ENCODE data around the gene CDYL. TPM values are rescaled to one million over a fixed set of nuclear protein-coding genes. Genes with fewer than 3 reads are reported as not detected.

CDYL gene
- total RNA-seq, 1 experiment from 2014 or later = 38.4 TPM

- H2AFZ ChIP-seq (ENCODE audit: low read length) = no peak overlapping the region
- TF ChIP-seq CTCF (conservative IDR thresholded peaks at IDR 0.05; ENCODE audit: low read depth, low read length) (no peak; the same call in 1 of the 2 replicates), EZH2phosphoT487 (IDR thresholded peaks at IDR 0.05; ENCODE audit: borderline replicate concordance, low read length) (no peak), EZH2 (IDR thresholded peaks at IDR 0.05; ENCODE audit: low read length, unreplicated experiment) (no peak)
- peaks cover 37% of the 10 kb centered on the region for H3K4me1 ChIP-seq (ENCODE audit: insufficient read depth, low read length)
- ChIA-PET CTCF (no interaction called here), POLR2A (ENCODE audit: unreplicated experiment) (no interaction called here)
- BruUV-seq (replicated peaks) = no TSS peak
- no peak for DNase-seq
- H3F3A ChIP-seq (ENCODE audit: low read length, unreplicated experiment) = no peaks in the 10 kb centered on the region
- peaks cover 64% of the 10 kb centered on the region for H3K79me2 ChIP-seq (ENCODE audit: low read length)
- H3K36me3 ChIP-seq (ENCODE audit: low read depth, low read length) = 0 out of 2 replicates have a peak, but pooled peaks cover 4% of the 10 kb centered on the region
- ATAC-seq = no peak
- H3K9me2 ChIP-seq (replicated peaks; ENCODE audit: low read length) = no peaks in the 10 kb centered on the region
- H3K9me3 ChIP-seq (ENCODE audit: low read length) = no peaks in the 10 kb centered on the region
- H4K20me1 ChIP-seq (ENCODE audit: low read length) = peaks cover 8% of the 10 kb centered on the region
- intact Hi-C loops (cut with micrococcal nuclease) = no loop called here
- no peak overlapping the region for H3K9ac ChIP-seq (ENCODE audit: low read length)
- H3K4me3 ChIP-seq (ENCODE audit: low read length) = no peak overlapping the region
- H3K4me2 ChIP-seq (ENCODE audit: low read length) = no peak overlapping the region
- H3K27me3 ChIP-seq (ENCODE audit: low read length) = no peaks in the 10 kb centered on the region
- H3K27ac ChIP-seq (ENCODE audit: low read length) = no peak overlapping the region
Observed at GRCh38 chr6:4912559-4912958, 136.4 kb downstream of the CDYL start.

- DNase-seq (peak; percentile 53), ATAC-seq (peak; percentile 35)
- Histone ChIP-seq H3K4me3 (ENCODE audit: low read length) (no peak overlapping the region), H3K79me2 (ENCODE audit: low read length) (peaks cover 76% of the 10 kb centered on the region), H3K9ac (ENCODE audit: low read length) (no peak overlapping the region), H3K27ac (ENCODE audit: low read length) (no peak overlapping the region), H3K36me3 (ENCODE audit: low read depth, low read length) (no peaks in the 10 kb centered on the region), H3K9me2 (replicated peaks; ENCODE audit: low read length) (no peaks in the 10 kb centered on the region), H2AFZ (ENCODE audit: low read length) (no peak overlapping the region), H3K4me1 (ENCODE audit: insufficient read depth, low read length) (peaks cover 30% of the 10 kb centered on the region), H3K27me3 (ENCODE audit: low read length) (no peaks in the 10 kb centered on the region), H3K4me2 (ENCODE audit: low read length) (0 out of 2 replicates have a peak overlapping the region, but pooled peaks have one; percentile 11), H3F3A (ENCODE audit: low read length, unreplicated experiment) (no peaks in the 10 kb centered on the region), H4K20me1 (ENCODE audit: low read length) (peaks cover 5% of the 10 kb centered on the region), H3K9me3 (ENCODE audit: low read length) (no peaks in the 10 kb centered on the region)
- intact Hi-C loops (cut with micrococcal nuclease) = no loop called here
- TF ChIP-seq EZH2 (IDR thresholded peaks at IDR 0.05; ENCODE audit: low read length, unreplicated experiment) = no peak
- no peak for TF ChIP-seq EZH2phosphoT487 (IDR thresholded peaks at IDR 0.05; ENCODE audit: borderline replicate concordance, low read length)
- no peak for TF ChIP-seq CTCF (conservative IDR thresholded peaks at IDR 0.05; ENCODE audit: low read depth, low read length)
- ChIA-PET POLR2A (ENCODE audit: unreplicated experiment) (no interaction called here), CTCF (no interaction called here)
- BruUV-seq (replicated peaks) = no TSS peak
Observed at GRCh38 chr6:4913705-4914419, 137.7 kb downstream of the CDYL start.

- DNase-seq = peak; percentile 26
- no peaks in the 10 kb centered on the region for H3K9me2 ChIP-seq (replicated peaks; ENCODE audit: low read length)
- no peak overlapping the region for H3K27ac ChIP-seq (ENCODE audit: low read length)
- no peak overlapping the region for H3K4me3 ChIP-seq (ENCODE audit: low read length)
- H3F3A ChIP-seq (ENCODE audit: low read length, unreplicated experiment) = no peaks in the 10 kb centered on the region
- H3K27me3 ChIP-seq (ENCODE audit: low read length) = no peaks in the 10 kb centered on the region
- 0 out of 2 replicates have a peak, but pooled peaks cover 4% of the 10 kb centered on the region for H4K20me1 ChIP-seq (ENCODE audit: low read length)
- POLR2A ChIA-PET (ENCODE audit: unreplicated experiment) = no interaction called here
- TF ChIP-seq EZH2 (IDR thresholded peaks at IDR 0.05; ENCODE audit: low read length, unreplicated experiment) (no peak), EZH2phosphoT487 (IDR thresholded peaks at IDR 0.05; ENCODE audit: borderline replicate concordance, low read length) (no peak), CTCF (conservative IDR thresholded peaks at IDR 0.05; ENCODE audit: low read depth, low read length) (no peak)
- no peak overlapping the region for H2AFZ ChIP-seq (ENCODE audit: low read length)
- no TSS peak for BruUV-seq (replicated peaks)
- intact Hi-C loops (cut with micrococcal nuclease) = no loop called here
- no peak overlapping the region for H3K4me2 ChIP-seq (ENCODE audit: low read length)
- H3K4me1 ChIP-seq (ENCODE audit: insufficient read depth, low read length) = peaks cover 30% of the 10 kb centered on the region
- H3K9me3 ChIP-seq (ENCODE audit: low read length) = no peaks in the 10 kb centered on the region
- H3K79me2 ChIP-seq (ENCODE audit: low read length) = peaks cover 76% of the 10 kb centered on the region
- no peak overlapping the region for H3K9ac ChIP-seq (ENCODE audit: low read length)
- CTCF ChIA-PET = no interaction called here
- ATAC-seq = no peak
- H3K36me3 ChIP-seq (ENCODE audit: low read depth, low read length) = no peaks in the 10 kb centered on the region
Observed at GRCh38 chr6:4914420-4915159, 138.4 kb downstream of the CDYL start.

Measured in PC-3 (cell line).